MM.1S (cell line): ENCODE measurements around the gene DNTT.

Experiments used
- DNase-seq: peaks from one replicate; pipeline ENCODE4 v3.0.0-alpha.2; 2015
- H2AFZ ChIP-seq: fragments of 300-600 bp; sonication (generic); 2 replicates; pipeline ENCODE4 v1.6.0; 2016; ENCODE audit warnings: antibody characterized with exemption, low read length
- H3F3A ChIP-seq: fragments of 300-600 bp; sonication (generic); 2 replicates; pipeline ENCODE4 v1.6.1; 2016; ENCODE audit warnings: mild to moderate bottlenecking, antibody characterized with exemption, low read length, moderate library complexity, mixed read lengths; ENCODE audit not compliant: insufficient read depth
- H3K27ac ChIP-seq: fragments of 300-600 bp; sonication (generic); 2 replicates; pipeline ENCODE4 v1.5.1; 2016; ENCODE audit warnings: mild to moderate bottlenecking, low read length
- H3K27me3 ChIP-seq: fragments of 300-600 bp; sonication (generic); replicated peaks from 2 replicates; pipeline ENCODE4 v1.6.0; 2016; ENCODE audit warnings: low read length; ENCODE audit not compliant: insufficient read depth
- H3K36me3 ChIP-seq: fragments of 300-600 bp; sonication (generic); replicated peaks from 2 replicates; pipeline ENCODE4 v1.6.1; 2016; ENCODE audit warnings: mild to moderate bottlenecking, low read length, mixed read lengths; ENCODE audit not compliant: insufficient read depth
- H3K4me1 ChIP-seq: fragments of 300-600 bp; sonication (generic); 2 replicates; pipeline ENCODE4 v1.6.1; 2016; ENCODE audit warnings: low read length, mixed read lengths
- H3K4me2 ChIP-seq: fragments of 300-600 bp; sonication (generic); 2 replicates; pipeline ENCODE4 v1.6.0; 2016; ENCODE audit warnings: low read depth, low read length
- H3K4me3 ChIP-seq: fragments of 300-600 bp; sonication (generic); 2 replicates; pipeline ENCODE4 v1.5.1; 2016; ENCODE audit warnings: low read length, mixed read lengths
- H3K79me2 ChIP-seq: fragments of 300-600 bp; sonication (generic); 2 replicates; pipeline ENCODE4 v1.6.1; 2016; ENCODE audit warnings: mixed run types, low read length, mixed read lengths
- H3K9ac ChIP-seq: fragments of 300-600 bp; sonication (generic); 2 replicates; pipeline ENCODE4 v1.6.1; 2016; ENCODE audit warnings: low read length, mixed read lengths
- H3K9me2 ChIP-seq: fragments of 300-600 bp; sonication (generic); replicated peaks from 2 replicates; pipeline ENCODE4 v1.6.1; 2016; ENCODE audit warnings: mild to moderate bottlenecking, low read length, mixed read lengths; ENCODE audit not compliant: insufficient read depth
- H3K9me3 ChIP-seq: fragments of 300-600 bp; sonication (generic); replicated peaks from 2 replicates; pipeline ENCODE4 v1.6.1; 2016; ENCODE audit warnings: mild to moderate bottlenecking, low read length, mixed read lengths; ENCODE audit not compliant: insufficient read depth
- H4K20me1 ChIP-seq: fragments of 300-600 bp; sonication (generic); 2 replicates; pipeline ENCODE4 v1.6.1; 2016; ENCODE audit warnings: mild to moderate bottlenecking, low read length, moderate library complexity, mixed read lengths; ENCODE audit not compliant: insufficient read depth
- EZH2 ChIP-seq: fragments of 300-600 bp; sonication (generic); optimal IDR thresholded peaks from 2 replicates; pipeline ENCODE3; 2017; ENCODE audit warnings: low read depth, mild to moderate bottlenecking, antibody characterized with exemption, low read length, mixed read lengths
- EZH2phosphoT487 ChIP-seq: fragments of 300-600 bp; sonication (generic); IDR thresholded peaks from 2 replicates; pipeline ENCODE4 v1.6.1; 2018; ENCODE audit warnings: antibody characterized with exemption, low read length
- TF ChIP-seq, protein P1 (sequence below): fragments of 300-600 bp; sonication (generic); IDR thresholded peaks from 2 replicates; pipeline ENCODE4 v1.5.1; 2016; ENCODE audit warnings: antibody characterized with exemption, low read length, mixed read lengths

The DNTT gene

GRCh38 chr10:96299383-96299782 lies 4.9 kb upstream of the DNTT start:
- H3K27me3 ChIP-seq: no peaks in the 10 kb centered on the region
- DNase-seq: peak; percentile 25
- no peaks in the 10 kb centered on the region for H3F3A ChIP-seq
- H4K20me1 ChIP-seq: no peaks in the 10 kb centered on the region
- no peak for TF ChIP-seq EZH2phosphoT487
- TF ChIP-seq, protein P1, sequence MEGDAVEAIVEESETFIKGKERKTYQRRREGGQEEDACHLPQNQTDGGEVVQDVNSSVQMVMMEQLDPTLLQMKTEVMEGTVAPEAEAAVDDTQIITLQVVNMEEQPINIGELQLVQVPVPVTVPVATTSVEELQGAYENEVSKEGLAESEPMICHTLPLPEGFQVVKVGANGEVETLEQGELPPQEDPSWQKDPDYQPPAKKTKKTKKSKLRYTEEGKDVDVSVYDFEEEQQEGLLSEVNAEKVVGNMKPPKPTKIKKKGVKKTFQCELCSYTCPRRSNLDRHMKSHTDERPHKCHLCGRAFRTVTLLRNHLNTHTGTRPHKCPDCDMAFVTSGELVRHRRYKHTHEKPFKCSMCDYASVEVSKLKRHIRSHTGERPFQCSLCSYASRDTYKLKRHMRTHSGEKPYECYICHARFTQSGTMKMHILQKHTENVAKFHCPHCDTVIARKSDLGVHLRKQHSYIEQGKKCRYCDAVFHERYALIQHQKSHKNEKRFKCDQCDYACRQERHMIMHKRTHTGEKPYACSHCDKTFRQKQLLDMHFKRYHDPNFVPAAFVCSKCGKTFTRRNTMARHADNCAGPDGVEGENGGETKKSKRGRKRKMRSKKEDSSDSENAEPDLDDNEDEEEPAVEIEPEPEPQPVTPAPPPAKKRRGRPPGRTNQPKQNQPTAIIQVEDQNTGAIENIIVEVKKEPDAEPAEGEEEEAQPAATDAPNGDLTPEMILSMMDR: no peak
- no peak for TF ChIP-seq EZH2
- no peak overlapping the region for H3K4me3 ChIP-seq
- H3K9me2 ChIP-seq: no peaks in the 10 kb centered on the region
- H3K36me3 ChIP-seq: no peaks in the 10 kb centered on the region
- H2AFZ ChIP-seq: no peak overlapping the region
- H3K27ac ChIP-seq: no peak overlapping the region
- peak overlapping the region; percentile 27 for H3K4me2 ChIP-seq
- H3K79me2 ChIP-seq: no peaks in the 10 kb centered on the region
- H3K4me1 ChIP-seq: peaks cover 17% of the 10 kb centered on the region
- H3K9me3 ChIP-seq: no peaks in the 10 kb centered on the region
- H3K9ac ChIP-seq: no peak overlapping the region

DNA sequence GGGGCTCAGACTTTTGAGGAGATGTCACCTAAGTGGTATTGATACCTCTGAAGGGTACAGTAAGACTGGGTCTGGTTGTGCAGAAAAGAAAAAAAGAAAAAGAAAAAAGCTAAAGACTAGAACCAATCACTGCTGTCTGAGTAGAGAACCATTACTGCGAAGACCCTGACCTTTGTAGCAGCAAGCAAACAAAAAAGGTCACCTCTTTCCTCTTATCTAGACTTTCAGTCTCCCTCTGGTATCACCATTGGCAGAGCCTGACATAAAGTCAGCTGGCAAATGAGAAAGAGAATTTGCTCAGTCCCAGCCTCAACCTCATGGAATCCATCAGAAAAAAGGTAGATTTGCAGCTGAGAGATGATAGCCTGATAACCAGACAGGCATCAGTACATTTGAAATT lies 2.6 kb upstream of the DNTT start:
- Histone ChIP-seq H3K9me2 (no peaks in the 10 kb centered on the region), H3K9me3 (no peaks in the 10 kb centered on the region), H3K4me2 (no peak overlapping the region), H3K27ac (no peak overlapping the region), H4K20me1 (no peaks in the 10 kb centered on the region), H3K36me3 (no peaks in the 10 kb centered on the region), H3K4me3 (no peak overlapping the region), H3K27me3 (no peaks in the 10 kb centered on the region), H3K4me1 (0 out of 2 replicates have a peak, but pooled peaks cover 2% of the 10 kb centered on the region), H3K79me2 (no peaks in the 10 kb centered on the region), H3F3A (no peaks in the 10 kb centered on the region), H2AFZ (no peak overlapping the region), H3K9ac (no peak overlapping the region)
- DNase-seq: no peak
- TF ChIP-seq, protein P1: no peak
- TF ChIP-seq EZH2phosphoT487 (no peak), EZH2 (no peak)

- no peak for DNase-seq
- TF ChIP-seq EZH2 (no peak), EZH2phosphoT487 (no peak)
- TF ChIP-seq, protein P1: no peak
- Histone ChIP-seq H3K27ac (no peak overlapping the region), H2AFZ (no peak overlapping the region), H3K9me2 (no peaks in the 10 kb centered on the region), H4K20me1 (no peaks in the 10 kb centered on the region), H3K36me3 (no peaks in the 10 kb centered on the region), H3K4me1 (no peaks in the 10 kb centered on the region), H3K4me3 (no peak overlapping the region), H3K4me2 (no peak overlapping the region), H3K9ac (no peak overlapping the region), H3K27me3 (no peaks in the 10 kb centered on the region), H3F3A (no peaks in the 10 kb centered on the region), H3K9me3 (no peaks in the 10 kb centered on the region), H3K79me2 (no peaks in the 10 kb centered on the region)
Measured at GRCh38 chr10:96305019-96305418, 785 bp downstream of the DNTT start.
